GM12801 (cell line): ENCODE data around the gene TIMM23.

Experiments used
- CTCF ChIP-seq: IDR thresholded peaks from one replicate; pipeline ENCODE4 v1.5.1; 2011; ENCODE audit warnings: control low read depth; ENCODE audit not compliant: insufficient read length; ENCODE audit errors: extremely low read depth

TIMM23 gene

DNA sequence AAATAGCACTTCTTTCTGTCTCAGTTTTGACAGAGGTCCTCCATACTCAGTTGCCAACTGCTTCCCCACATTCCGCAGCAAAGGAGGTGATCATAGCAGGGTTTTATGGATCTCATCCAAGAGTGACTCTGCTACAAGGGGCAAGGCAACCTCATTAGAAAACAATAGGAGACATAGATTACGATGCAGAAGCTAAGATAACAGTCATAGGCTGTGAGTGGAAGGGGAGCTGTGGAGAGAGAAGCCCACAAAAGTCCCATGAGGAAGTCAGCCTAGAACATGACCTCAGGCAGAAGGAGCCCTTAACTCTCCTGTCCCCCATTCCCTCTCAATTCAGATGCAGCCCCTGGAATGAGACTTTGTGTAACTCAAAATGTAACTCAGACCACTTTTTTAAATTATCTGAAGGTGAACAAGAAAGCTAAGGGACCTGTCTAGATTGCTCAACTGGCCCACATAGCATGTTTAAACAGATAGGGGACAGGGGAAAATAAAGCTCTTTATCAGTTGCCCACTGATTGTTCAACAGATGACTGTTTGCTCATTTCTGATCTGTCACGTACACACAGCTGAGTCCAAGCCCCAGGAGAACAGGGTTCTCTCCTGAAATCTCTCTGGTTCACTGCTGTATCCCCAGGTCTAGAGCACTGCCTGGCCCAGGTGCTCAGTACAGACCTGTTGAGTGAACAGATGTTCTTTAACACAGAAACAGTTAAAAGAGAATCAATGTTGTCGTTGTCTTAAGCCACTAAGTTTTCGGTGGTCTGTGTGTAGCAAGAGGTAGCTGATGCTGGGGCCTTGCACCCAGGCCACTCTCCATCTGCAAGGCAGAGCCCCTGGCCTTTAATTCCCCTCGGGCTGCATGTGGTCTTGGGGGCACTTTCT lies 59.6 kb downstream of the TIMM23 start:
- TF ChIP-seq CTCF = no peak

GRCh38 chr10:46033602-46034011 lies 61.3 kb downstream of the TIMM23 start:
- no peak for TF ChIP-seq CTCF

GRCh38 chr10:46035923-46036849 lies 63.9 kb downstream of the TIMM23 start:
- no peak for TF ChIP-seq CTCF

- TF ChIP-seq CTCF = no peak
Measured at GRCh38 chr10:46037107-46037825, 65.0 kb downstream of the TIMM23 start.

GRCh38 chr10:46040004-46040403 lies 67.7 kb downstream of the TIMM23 start:
- TF ChIP-seq CTCF = no peak

DNA sequence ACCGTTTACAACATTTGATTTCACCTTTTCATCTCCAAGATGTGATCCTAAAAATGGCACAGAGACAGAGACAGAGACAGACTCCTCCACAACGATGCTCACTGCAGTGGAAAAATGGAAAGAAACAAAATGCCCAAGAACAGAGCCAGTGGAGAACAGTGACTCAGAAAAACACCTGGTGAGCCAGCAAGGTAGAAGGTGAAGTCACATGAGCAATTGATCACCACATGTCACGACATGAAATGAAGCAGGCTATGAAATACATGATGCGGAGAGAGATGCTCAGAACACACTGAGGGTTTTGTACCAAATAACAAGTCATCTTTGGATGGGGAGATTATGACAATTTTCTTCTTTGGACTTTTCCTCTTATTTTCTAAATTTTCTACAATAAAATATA lies 70.2 kb downstream of the TIMM23 start:
- TF ChIP-seq CTCF = no peak

DNA sequence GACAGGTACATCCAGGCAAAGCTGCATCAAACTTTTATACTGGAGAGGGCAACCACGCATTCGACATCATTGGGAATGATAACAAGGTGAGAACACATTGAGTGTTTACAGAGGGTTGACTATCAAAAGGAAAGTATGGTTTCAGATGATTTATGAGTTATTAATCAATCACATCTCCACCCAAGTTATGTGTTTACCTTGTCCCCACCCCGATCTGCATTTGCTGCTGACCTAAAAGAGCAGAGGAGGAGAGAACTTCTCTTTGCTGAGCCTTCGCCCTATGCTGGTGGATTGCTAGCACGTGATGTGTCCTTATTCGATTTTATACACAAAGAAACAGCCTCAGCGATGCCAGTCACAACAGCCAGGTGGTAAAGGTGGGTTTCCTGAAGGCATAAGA lies 74.0 kb downstream of the TIMM23 start, which contains the start of gene MSMB:
Gene MSMB (minus strand): TSS at position 9 of the 400 bp plus-strand sequence. CDS start 32 bp downstream, outside the sequence.
- TF ChIP-seq CTCF = no peak
